Lung microvascular endothelial cell (primary cell): ENCODE data around the gene PLCXD3. TPM values are rescaled to one million over a fixed set of nuclear protein-coding genes. Genes with fewer than 3 reads are reported as not detected.
"Not testable (repeated sequence)": the region's sequence is repeated elsewhere in the genome, so short reads cannot be mapped to it uniquely, and the experiment has no call there.

ENCODE experiments used
- DNase-seq, 2 donors: peaks; one replicate each; pipeline versions ENCODE4 v3.0.0 to v3.0.0-alpha.2; 2010; ENCODE audit warnings: low read depth in 2 of 2
- total RNA-seq: library from RNA; depleted of rRNA; stranded (reverse); fragments of >200 nt; gene quantifications from 2 replicates; pipeline ENCODE4 v1.2.1, GENCODE V29; 2014

Gene PLCXD3
- total RNA-seq, 1 donor from 2014 or later, result 0.20 TPM

DNA sequence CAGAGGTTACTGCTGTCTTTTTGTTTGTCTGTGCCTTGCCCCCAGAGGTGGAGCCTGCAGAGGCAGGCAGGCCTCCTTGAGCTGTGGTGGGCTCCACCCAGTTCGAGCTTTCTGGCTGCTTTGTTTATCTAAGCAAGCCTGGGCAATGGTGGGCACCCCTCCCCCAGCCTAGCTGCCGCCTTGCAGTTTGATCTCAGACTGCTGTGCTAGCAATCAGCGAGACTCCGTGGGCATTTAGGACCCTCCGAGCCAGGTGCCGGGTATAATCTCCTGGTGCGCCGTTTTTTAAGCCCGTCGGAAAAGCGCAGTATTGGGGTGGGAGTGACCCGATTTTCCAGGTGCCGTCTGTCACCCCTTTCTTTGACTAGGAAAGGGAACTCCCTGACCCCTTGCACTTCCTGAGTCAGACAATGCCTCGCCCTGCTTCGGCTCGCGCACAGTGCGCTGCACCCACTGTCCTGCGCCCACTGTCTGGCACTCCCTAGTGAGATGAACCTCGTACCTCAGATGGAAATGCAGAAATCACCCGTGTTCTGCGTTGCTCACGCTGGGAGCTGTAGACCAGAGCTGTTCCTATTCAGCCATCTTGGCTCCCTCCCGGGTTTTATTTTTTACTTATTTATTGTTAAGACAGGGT is 16.8 kb downstream of the PLCXD3 start:
- DNase-seq, result not testable (repeated sequence)

DNA sequence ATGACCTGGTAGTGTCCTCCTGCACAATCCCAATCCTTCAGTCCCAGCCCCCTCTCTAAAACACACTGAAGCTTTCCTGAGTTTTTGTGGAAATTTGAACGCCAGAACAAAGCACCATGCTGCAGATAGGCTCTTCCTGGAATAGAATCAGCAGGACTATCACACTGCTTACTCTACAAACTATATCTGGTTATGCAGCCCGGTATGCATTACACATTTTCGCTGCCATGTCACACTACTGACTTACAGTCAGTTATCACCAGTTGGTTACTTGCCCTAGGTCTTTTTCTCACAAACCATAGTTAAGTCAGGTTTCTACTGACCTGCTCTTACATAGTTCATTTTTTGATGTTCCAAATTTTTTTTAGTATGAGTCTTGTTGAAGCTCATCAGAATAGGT is 24.9 kb downstream of the PLCXD3 start:
- no peak for DNase-seq

DNA sequence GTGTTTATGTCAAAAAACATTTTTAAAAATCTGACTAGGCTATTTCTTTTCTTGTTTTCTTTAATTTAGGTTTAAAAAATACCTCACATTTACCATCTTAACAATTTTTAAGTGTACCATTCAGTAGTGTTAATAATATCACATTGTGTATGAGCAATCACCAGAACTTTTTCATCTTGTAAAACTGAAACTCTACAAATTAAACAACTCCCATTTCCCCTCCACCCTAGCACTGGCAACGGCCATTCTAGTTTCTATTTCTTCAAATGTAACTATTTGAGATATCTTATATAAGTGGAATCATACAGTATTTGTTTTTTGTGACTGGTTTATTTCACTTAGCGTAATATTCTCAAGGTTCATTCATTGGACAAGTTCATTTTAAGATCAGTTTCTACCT is 27.7 kb downstream of the PLCXD3 start:
- peak in 1 of 2 donors; percentile 19 for DNase-seq

DNA sequence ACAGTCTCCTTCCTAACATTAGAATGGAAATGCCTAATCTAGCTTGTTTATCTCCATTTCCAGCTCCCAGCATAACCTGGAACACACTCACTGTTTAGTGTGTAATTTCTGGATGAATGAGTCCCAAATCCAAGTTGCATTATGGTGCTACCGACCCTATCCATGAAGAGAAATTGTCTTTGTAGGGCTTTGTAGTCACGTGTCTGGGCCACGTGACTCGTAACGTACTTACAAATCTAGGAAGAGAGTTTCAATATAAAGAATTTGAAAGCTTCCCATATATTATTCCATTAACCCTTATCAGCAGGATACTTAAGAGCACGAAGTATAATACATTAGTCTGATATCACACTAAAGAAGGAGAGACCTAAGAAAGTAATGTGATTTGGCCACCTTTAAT is 28.2 kb downstream of the PLCXD3 start:
- DNase-seq, result no peak

DNA sequence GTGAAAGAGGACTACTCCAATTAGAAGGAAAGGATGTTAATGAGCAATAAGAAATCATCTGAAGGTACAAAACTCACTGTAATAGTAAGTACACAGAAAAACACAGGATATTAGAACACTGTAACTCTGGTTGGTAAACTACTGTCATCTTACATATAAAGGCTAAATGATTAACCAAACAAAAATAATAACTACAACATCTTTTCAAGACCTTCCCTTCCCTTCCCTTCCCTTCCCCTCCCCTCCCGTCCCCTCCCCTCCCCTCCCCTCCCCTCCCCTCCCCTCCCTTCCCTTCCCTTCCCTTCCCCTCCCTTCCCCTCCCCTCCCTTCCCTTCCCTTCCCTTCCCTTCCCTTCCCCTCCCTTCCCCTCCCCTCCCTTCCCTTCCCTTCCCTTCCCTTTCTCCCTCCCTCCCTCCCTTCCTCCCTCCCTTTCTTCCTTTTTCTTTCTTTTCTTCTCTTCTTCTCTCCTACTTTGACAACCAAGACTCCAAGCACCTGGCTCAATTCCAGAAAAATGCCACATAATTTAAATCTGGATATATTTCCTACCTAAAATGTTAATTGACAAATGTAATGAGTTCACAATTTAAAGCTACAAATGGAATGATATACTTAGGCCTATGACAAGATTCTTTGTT is 38.7 kb downstream of the PLCXD3 start:
- DNase-seq, result not testable (repeated sequence)

DNA sequence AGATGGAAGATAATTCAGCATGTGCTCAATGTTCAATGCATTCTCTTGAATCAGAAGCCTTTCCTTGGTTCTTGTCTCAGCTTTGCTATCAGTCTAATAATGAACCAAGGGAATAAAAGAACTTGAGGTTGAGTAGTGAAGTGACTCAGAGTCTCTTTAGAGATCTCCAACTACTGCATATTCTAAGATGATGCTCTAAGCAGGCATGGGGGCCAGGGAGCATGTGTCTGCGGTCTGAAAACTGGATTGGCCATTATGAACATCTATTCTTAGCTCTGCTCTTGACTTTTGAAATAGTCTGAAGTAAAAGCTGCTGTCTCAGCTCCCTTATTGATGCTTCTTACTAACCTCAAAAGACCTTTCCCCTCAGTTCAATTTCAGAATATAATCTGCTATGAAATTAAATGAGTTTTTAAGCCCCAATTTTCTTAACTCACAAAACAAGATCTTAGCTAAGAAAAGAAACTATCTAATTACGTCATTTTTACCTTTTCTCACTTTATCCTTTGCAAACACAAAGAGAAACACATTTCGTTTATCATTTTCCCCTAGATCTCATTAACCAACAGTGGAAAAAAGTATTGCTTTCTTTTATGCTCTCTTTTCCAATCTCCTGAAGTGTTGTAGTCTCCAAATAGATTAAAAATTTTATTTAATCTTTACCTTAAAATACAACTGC is 44.8 kb downstream of the PLCXD3 start:
- DNase-seq, result no peak

DNA sequence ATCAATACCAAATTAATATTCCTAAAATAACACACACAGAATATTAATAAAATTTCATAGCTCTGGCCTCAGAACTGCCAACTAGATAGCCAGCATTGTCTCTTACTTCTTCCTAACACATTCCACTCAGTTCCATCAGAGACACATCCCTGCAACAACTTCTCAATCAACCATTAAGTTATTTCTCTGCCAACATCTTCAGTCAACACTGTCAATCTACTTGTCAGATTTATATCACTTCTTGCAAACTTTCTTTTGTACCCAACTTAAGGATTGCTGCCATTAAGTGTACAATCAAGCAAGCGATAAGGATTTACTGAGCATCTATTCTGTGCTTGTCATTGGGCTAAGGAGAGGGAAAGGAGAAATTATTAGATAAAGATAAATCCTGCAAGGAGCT is 50.8 kb downstream of the PLCXD3 start:
- DNase-seq, result no peak

DNA sequence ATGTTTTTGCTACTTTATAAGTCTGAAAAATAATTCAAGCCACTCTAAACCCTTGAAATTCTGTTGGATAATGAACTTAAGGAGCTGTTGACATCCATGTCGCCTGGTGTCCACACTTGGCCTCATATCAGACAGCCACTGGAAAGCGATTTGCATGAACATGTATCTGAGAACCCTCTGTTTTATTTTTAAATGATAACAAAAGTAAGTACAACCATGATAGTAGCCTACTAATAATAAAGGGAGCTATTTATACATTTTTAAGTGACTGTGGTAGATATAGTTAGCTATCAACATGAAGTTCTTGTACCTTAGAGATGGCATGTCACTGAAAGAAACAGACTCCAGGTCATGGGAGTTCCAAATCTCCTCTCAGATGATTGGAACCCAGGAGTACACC is 53.3 kb downstream of the PLCXD3 start:
- no peak for DNase-seq

DNA sequence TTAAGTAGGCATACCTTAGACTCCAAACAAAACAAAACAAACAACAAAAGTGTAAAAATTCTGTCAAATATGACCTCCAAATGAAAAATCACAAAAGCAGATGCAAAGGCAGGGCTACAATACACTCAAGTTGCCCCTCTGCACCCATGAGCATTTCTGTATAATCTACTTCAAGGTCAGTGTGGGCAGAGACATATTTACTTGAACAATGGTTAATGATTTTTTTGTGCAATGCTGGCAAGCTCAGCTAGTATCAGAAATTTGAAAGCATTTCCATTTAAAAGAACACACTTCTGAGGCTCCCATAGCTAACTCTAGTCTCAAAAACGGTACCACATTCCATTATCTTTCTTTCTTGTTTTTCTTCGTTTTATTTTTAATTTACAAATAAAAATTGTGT is 57.9 kb downstream of the PLCXD3 start:
- DNase-seq, result no peak

DNA sequence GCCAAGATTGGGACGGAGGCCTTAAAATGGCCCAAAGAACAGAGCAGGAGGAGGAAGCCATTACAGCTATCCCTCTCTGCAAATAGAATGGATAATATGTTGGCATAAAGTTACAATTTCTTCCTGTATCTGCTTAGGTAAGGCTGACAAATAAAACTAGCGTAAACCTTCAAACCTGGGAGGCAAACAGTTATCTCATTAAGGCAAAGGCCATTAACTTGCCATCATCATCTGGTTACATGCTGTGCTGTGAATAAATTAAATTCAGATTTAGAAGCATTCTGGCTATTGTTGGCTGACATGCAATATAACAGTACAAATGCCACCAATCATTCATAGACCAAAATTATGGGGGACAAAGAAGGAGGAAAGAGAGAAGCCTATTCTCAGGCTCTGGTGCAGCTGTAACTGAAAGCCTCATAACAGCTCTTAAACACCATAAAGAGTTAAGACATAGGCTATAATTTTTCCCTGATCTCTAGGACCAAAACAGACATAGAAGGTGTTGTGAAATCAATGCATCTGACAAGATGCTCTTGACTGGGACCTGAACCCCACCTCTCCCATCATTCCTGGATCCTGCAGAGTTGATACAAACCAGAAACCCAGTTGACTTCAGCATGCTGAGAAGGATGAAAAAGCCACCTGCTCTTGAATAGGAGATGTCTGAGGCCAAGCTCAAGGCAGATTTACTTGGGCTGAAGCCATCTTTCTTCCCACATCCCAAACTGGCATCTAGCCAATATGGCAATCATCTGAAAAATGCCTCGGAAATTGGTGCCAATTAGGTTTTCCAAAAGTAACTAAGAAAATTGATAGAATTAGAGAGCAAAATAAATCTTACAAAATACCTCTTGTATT is 62.5 kb downstream of the PLCXD3 start:
- peak in 1 of 2 donors; percentile 11 for DNase-seq

DNA sequence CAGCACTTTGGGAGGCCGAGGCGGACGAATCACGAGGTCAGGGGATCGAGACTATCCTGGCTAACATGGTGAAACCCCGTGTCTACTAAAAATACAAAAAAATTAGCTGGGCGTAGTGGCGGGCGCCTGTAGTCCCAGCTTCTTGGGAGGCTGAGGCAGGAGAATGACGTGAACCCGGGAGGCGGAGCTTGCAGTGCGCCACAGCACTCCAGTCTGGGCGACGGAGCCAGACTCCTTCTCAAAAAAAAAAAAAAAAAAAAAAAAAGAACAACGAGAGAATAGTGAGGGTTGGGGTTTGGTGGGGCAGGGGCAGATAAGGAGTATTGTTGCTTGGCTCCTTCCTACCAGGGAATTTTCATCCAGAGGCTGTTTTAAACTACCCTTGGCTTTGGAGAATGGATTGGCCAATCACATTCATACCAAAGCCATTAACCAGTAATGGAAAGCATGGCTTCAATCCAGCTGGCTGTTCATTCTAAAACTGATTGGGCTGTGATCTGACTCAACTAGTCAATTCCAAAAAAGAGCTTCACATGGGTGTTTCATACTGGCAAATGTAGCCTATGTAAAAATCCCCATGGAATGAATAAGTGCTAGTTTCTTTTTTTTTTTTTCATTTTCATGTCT is 64.4 kb downstream of the PLCXD3 start:
- peak in 1 of 2 donors; percentile 1 for DNase-seq

DNA sequence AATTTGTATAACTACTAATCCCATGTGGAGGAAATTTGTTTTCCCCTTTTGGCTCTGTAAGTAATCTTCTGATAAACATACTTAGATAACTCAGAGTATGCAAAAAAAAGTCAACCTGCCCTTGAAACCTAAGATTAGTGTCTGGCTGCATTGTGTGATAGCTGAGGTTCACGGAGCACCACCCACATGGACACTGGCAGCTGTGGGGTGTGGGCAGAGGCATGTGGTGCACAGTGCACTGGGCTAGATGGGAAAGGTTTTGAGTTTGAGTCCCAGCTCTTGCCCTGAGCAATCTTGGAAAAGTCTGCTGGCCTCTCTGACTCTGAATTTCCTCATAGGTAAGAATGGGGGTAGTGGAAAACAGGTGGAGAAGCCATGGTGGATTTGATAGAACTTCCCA is 75.1 kb downstream of the PLCXD3 start:
- no peak for DNase-seq

DNA sequence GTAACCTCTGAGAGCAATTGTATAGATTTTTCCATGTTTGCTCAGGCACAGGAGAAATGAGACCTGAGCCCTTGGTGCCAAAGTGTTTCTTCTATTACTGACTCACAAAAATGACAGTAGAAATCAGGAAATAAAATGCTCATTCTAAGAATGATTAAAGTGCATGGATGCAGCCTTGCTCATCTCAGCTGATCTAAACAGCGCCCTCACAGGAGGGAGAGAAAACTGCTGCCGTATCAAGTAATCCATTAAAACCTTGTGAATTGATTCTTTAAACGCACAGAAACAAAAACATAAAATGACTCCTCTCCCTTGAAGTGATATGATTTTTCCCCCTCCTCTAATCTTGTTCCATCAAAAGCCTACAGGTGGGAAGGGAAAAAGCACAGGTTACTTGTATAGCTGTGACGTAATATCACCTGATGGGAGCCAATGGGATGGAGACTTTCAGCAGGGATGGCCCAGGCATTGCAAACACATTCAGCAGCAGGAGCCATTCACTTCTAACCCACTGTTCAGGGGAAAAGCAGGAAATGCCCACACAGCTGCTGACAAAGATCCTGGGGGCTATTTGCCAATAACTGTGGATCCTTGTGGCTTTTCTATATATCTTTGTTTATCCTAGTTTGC is 76.7 kb downstream of the PLCXD3 start:
- peak in 1 of 2 donors; percentile 7 for DNase-seq

DNA sequence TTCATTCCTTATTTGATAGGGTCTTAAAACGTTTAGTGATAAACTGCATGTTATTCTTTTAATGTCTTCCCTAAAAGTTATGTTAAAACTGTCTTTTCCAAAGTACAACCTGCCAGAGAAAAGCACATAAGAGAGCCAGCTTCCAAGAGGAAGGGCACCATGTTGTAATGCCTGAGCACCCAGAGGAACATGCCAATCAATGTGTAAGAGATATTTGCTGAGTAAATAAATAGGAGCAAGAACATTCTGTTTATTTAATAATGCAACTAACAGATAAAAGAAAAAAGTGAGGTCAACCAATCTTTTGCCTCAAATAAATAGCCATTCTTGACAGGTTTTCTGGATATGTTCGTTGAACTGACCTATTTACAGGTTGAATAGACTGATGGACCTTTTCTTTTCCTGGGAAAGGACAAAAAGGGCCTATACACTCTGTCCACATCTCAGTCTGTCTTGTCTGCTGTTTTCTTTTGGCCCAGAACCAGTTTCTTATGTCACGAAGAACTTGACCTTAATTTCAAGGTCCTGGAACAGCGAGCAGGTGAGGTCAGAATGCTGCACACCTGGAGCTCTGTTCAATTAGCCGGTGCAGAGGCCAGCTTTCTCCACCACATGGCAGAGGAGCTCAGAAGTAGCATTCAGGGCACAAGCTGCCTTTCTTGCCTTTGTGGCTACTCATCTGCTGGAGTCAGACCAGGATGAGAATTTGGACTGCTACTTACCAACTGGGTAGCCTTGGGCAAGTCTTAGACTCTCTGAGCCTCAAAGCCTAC is 77.7 kb downstream of the PLCXD3 start:
- no peak for DNase-seq

DNA sequence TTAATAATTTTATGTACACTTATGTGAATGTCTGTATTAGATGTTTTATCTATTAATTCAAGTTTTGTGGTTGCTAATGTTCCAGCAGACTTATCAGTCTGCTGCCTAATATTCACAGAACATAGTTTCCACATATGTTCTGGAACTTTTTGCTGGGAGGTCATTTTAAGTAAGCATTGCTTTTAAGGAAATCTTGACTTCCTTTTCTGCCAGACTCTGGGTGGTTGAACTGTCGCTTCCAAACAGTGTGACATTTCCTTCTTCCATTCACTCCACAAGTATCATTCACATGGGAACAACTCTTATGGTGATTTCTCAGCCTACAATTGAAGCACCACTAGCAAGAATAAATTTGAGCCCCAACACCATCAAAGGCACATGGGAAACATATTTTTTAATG is 82.9 kb downstream of the PLCXD3 start:
- DNase-seq, result peak in 1 of 2 donors; percentile 65

DNA sequence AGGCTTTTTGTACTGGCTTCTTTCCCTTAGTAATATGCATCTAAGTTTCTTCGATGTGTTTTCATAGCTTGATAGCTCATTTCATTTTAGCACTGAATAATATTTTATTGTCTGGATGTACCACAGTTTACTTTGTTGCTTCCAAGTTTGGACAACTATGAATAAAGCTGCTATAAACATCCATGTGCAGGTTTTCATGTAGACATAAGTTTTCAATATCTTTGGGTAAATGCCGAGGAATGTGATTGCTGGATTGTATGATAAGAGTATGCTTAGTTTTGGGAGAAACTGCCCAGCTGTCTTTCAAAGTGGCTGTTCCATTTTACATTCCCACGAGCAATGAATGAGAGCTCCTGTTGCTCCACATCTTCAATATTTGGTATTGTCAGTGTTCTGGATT is 84.7 kb downstream of the PLCXD3 start:
- no peak for DNase-seq

DNA sequence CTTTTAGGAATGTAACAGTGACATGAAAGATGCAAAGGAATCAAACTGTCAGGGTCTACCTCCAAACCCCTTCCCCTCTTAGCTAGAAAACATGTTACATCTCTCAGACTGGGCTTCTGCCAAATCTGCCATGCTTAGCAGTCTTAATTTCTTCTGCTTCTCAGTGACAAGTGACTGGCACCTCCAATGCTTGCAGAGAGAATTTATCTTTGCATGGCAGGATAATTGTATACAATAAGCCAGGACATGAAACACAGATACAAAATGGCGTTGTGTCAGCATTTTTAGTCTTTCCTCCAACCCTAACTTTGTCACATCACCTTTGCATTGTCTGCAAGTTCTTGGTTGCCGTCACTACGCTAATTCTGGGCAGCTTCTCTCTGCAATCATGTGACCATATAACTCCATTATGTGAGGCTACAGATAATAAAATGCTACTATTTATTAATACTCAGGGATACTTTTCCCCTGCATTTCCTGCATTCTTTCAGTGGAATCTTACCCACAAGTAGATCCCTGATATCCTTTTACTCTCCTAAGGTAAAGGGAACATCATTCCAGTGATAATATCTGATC is 89.8 kb downstream of the PLCXD3 start:
- DNase-seq, result no peak

DNA sequence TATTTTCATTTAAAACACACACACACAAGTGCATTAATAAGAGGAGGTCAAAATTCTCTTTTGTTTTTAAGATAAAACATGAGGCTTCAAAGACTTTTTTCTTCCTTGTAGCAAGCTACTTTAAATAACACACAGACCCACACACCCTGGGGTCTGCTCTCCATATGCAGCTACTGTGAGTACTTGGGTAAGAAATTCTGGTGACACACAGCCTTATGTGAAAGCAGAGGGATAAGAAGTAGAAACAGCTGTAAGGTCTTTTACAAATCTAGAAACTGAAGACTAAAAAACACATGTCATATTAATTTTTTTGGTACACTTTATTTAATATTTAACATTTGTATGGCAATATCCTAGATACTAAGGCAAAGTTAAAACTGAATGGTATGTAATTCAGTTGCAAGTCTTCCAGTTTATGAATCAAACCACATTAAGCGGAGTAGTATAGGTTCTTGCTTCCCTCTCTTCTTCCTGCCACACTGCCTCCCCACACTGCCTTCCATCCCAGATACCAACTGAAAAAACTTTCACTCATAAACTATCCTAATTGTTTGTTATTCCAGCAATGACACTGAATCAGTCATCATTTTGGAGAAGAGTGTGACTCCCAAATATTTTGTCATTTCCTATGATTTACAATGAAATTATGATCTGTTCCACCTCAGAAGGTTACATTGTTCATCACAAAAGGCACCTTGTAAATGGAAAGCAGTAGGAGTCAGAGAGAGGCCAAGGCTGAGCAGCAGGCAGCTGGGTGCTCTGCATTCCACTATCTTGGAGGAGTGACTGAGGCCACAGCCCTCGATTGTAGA is 92.0 kb downstream of the PLCXD3 start:
- peak; percentile 7 to 64 for DNase-seq

DNA sequence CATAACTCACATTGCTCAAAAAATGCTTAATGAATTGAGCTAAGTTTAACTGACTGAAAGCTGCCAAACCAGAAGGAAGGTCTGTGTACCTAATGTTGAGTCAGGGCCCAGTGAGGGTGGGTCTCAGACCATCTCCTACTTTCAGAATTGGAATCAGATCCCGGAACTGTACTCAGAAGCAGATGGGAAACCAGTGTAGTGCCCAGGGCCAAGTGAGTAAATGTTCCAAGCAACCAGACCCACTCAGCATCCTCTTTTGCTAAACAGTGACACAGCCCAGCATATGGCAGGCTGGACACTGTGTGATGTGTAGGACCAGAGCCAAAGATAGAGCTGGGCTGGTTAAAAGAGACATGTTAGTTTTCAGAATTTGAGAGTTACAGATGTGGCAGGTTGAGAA is 94.1 kb downstream of the PLCXD3 start:
- peak in 1 of 2 donors; percentile 64 for DNase-seq
